HepG2 (cell line): ENCODE data around the gene PRXL2B. TPM values are rescaled to one million over a fixed set of nuclear protein-coding genes. Genes with fewer than 3 reads are reported as not detected.

Source experiments
- BORCS8-MEF2B ChIP-seq: sonication (generic); formaldehyde crosslinking; IDR thresholded peaks from 2 replicates; pipeline ENCODE4 v1.8.0; 2022; ENCODE audit warnings: mild to moderate bottlenecking, missing genetic modification reagents
- DR1 ChIP-seq: sonication (generic); formaldehyde crosslinking; IDR thresholded peaks from 2 replicates; pipeline ENCODE4 v1.8.0; 2021; ENCODE audit warnings: mild to moderate bottlenecking, missing genetic modification reagents, inconsistent platforms
- KDM2A ChIP-seq: sonication (generic); formaldehyde crosslinking; IDR thresholded peaks from 2 replicates; pipeline ENCODE4 v1.4.0; 2020; ENCODE audit warnings: low read depth, missing genetic modification reagents, borderline replicate concordance
- MAFG ChIP-seq: sonication (generic); formaldehyde crosslinking; IDR thresholded peaks from 2 replicates; pipeline ENCODE4 v1.5.1; 2020; ENCODE audit warnings: mild to moderate bottlenecking, missing genetic modification reagents
- SALL2 ChIP-seq: sonication (generic); formaldehyde crosslinking; IDR thresholded peaks from 2 replicates; pipeline ENCODE4 v1.8.1; 2023; ENCODE audit warnings: mild to moderate bottlenecking, missing genetic modification reagents, inconsistent platforms
- TEAD2 ChIP-seq: sonication (generic); formaldehyde crosslinking; IDR thresholded peaks from 2 replicates; pipeline ENCODE4 v1.9.0; 2021; ENCODE audit warnings: missing genetic modification reagents
- polyA plus RNA-seq, 8 experiments: library from polyadenylated mRNA; depleted of rRNA in 3 of 8; stranded (reverse) in 7 of 8; unstranded in 1 of 8; fragments of >200 nt; fragmentation: Illumina TruSeq in 4 of 8; extraction: Trizol in 4 of 8; gene quantifications; 2 replicates each; pipeline versions ENCODE4 v1.2.1 to v1.2.3, GENCODE V29; 2011 to 2016; ENCODE audit warnings: low read depth in 4 of 8, missing spikeins in 1 of 8, mixed read lengths in 1 of 8; ENCODE audit not compliant: insufficient read depth in 1 of 8
- total RNA-seq, 5 experiments: library from RNA; depleted of rRNA; stranded (reverse); fragments of >200 nt; fragmentation: Illumina TruSeq; extraction: Trizol; gene quantifications; 2 replicates each; pipeline ENCODE4 v1.2.3, GENCODE V29; 2016; ENCODE audit warnings: low read depth in 1 of 5
- TF ChIP-seq, protein P1 (sequence below): sonication (generic); formaldehyde crosslinking; IDR thresholded peaks from one replicate; pipeline ENCODE4 v1.5.1; 2020; ENCODE audit warnings: mild to moderate bottlenecking, missing genetic modification reagents; ENCODE audit errors: not compliant biosample characterization
- TF ChIP-seq, protein P2 (sequence below): sonication (generic); IDR thresholded peaks from 2 replicates; pipeline ENCODE4 v1.6.1; 2016; ENCODE audit warnings: low read depth, borderline replicate concordance

Gene PRXL2B
- total and polyA plus RNA-seq, 2 of the 13 experiments (the other 11 are each of a cell fraction or from before 2014, with no cell fraction given) = 16.8 to 22.1 TPM

DNA sequence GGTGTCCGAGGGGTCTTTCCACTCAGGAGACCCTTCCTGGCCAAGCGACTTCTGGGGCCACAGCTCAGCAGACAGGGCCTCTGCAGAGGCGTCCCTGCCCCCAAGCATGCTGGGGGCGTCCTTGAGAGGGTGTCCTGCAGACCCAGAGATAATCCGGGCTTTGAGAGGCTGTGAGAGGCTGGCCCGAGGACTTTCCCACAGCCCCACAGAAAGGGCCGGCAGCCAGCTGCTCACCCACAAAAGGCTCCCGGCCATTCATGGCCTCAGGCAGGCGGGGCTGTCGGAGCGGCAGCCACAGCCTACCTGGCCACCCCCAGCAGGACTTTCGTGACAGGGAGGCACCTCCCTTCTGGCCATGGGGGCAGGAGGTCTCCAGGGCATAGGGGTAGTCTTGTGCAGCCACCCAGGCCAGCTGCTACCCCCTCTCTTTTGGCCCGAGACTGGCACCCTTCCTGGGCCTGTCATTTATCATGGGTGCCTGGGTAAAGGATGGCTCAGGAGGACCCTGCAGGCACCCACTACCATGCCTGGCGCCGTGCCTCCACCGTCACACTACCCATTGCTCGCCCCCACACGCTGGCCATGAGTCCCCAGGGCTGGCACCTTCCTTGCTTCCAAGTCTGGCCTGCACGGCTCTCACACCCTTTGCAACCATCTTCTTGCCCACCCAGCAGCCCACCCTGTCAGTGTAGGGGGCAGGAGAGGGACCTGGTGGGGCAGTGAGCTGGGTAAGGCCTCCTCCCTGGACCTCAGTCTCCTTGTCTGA, 41.5 kb upstream of the PRXL2B start (continued):
- no peak for TF ChIP-seq SALL2 (CRISPR knock-in tag)
- peak; percentile 25; the same call in 1 of the 2 replicates for TF ChIP-seq KDM2A (CRISPR knock-in tag)
- no peak for TF ChIP-seq BORCS8-MEF2B (CRISPR knock-in tag)
- TF ChIP-seq TEAD2 (CRISPR knock-in tag) = no peak
- TF ChIP-seq, protein P1, sequence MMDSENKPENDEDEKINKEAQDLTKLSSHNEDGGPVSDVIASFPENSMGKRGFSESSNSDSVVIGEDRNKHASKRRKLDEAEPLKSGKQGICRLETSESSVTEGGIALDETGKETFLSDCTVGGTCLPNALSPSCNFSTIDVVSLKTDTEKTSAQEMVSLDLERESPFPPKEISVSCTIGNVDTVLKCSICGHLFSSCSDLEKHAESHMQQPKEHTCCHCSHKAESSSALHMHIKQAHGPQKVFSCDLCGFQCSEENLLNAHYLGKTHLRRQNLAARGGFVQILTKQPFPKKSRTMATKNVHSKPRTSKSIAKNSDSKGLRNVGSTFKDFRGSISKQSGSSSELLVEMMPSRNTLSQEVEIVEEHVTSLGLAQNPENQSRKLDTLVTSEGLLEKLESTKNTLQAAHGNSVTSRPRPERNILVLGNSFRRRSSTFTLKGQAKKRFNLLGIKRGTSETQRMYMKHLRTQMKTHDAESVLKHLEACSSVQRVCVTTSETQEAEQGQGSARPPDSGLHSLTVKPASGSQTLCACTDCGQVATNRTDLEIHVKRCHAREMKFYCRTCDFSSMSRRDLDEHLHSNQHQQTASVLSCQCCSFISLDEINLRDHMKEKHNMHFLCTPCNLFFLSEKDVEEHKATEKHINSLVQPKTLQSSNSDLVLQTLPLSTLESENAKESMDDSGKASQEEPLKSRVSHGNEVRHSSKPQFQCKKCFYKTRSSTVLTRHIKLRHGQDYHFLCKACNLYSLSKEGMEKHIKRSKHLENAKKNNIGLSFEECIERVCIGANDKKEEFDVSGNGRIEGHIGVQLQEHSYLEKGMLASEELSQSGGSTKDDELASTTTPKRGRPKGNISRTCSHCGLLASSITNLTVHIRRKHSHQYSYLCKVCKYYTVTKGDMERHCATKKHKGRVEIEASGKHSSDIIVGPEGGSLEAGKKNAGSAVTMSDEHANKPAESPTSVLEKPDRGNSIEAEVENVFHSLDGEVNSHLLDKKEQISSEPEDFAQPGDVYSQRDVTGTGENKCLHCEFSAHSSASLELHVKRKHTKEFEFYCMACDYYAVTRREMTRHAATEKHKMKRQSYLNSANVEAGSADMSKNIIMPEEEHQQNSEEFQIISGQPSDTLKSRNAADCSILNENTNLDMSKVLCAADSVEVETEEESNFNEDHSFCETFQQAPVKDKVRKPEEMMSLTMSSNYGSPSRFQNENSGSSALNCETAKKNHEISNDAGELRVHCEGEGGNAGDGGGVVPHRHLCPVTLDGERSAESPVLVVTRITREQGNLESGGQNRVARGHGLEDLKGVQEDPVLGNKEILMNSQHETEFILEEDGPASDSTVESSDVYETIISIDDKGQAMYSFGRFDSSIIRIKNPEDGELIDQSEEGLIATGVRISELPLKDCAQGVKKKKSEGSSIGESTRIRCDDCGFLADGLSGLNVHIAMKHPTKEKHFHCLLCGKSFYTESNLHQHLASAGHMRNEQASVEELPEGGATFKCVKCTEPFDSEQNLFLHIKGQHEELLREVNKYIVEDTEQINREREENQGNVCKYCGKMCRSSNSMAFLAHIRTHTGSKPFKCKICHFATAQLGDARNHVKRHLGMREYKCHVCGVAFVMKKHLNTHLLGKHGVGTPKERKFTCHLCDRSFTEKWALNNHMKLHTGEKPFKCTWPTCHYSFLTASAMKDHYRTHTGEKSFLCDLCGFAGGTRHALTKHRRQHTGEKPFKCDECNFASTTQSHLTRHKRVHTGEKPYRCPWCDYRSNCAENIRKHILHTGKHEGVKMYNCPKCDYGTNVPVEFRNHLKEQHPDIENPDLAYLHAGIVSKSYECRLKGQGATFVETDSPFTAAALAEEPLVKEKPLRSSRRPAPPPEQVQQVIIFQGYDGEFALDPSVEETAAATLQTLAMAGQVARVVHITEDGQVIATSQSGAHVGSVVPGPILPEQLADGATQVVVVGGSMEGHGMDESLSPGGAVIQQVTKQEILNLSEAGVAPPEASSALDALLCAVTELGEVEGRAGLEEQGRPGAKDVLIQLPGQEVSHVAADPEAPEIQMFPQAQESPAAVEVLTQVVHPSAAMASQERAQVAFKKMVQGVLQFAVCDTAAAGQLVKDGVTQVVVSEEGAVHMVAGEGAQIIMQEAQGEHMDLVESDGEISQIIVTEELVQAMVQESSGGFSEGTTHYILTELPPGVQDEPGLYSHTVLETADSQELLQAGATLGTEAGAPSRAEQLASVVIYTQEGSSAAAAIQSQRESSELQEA (CRISPR knock-in tag) = no peak
- no peak for TF ChIP-seq DR1
- TF ChIP-seq MAFG (CRISPR knock-in tag) = no peak
- TF ChIP-seq, protein P2, sequence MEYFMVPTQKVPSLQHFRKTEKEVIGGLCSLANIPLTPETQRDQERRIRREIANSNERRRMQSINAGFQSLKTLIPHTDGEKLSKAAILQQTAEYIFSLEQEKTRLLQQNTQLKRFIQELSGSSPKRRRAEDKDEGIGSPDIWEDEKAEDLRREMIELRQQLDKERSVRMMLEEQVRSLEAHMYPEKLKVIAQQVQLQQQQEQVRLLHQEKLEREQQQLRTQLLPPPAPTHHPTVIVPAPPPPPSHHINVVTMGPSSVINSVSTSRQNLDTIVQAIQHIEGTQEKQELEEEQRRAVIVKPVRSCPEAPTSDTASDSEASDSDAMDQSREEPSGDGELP = peak; percentile 10; the same call in 1 of the 2 replicates
